CD4-positive, alpha-beta T cell treated with Interleukin-4 for 4 hours (primary cell): ENCODE results near the gene KIAA1958.

Experiments used
- DNase-seq: peaks from one replicate; pipeline ENCODE4 v3.0.0-alpha.2; 2020

Gene KIAA1958

DNA sequence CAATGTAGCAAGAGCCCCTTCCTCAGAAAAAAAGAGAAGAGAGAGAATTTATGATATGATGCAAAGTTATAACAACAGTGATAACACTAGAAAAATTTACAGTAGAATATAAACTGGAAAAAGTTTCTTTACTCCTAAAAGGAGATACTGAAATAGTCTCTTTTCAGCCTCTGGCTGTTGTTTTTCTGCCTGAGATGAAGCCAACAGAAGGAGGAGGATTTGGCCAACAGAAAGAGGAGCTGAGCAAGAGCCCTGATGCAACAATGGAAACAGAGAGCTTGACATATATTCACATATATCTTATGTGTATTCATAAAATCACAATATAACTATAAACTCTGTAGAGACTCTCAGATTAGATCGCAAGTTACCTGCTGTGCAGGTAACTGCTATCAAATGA is 122.2 kb downstream of the KIAA1958 start:
- DNase-seq: no peak

DNA sequence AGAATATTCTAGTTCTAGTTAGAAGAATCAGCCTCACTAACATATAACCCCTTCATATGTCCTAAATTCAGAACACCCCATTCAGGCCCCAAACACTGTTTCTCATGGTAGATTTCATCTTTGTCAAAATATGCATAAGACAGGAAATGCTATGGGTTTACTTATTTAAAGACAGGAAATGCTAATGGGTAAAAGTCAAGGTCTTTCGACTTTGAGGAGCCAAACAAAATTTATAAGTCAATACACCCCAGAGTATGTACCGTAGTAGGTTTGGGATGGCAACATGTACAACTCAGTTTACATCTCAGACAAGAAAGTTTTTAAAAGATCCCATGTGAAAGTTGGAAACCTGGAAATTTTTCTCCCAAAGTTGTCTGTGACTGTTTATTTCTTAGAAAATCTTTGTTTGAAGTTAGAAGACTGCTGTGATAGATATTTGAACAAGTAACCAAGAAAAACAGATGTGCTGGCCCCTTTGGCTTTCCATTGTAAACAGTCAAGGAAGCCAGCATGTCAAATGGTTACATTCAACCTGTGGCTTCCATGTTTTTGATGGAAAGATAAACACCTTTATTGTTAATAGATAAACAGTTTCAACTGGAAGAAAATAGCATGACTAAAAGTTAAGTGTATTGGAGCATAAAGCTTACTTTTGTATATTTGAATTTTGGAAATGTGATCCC is 129.1 kb downstream of the KIAA1958 start:
- no peak for DNase-seq

DNA sequence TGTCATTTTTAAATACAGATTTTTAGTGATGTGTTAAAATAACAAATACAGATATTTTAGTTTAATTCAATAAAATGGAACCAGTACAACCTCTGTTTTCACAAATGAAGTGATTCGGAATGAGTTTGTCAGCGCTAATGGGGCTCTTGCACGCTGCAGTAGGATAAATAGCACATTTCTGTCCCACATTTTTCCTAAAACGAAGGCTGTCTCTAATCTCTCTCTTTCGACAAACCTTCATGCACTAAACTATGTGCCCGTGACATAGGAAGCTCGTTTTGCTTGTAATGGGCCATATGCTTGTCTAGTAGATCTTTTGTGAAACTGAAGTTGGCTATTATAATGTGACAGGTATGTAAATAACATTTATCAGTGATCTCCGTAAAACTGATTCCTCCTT is 130.7 kb downstream of the KIAA1958 start:
- DNase-seq: no peak

DNA sequence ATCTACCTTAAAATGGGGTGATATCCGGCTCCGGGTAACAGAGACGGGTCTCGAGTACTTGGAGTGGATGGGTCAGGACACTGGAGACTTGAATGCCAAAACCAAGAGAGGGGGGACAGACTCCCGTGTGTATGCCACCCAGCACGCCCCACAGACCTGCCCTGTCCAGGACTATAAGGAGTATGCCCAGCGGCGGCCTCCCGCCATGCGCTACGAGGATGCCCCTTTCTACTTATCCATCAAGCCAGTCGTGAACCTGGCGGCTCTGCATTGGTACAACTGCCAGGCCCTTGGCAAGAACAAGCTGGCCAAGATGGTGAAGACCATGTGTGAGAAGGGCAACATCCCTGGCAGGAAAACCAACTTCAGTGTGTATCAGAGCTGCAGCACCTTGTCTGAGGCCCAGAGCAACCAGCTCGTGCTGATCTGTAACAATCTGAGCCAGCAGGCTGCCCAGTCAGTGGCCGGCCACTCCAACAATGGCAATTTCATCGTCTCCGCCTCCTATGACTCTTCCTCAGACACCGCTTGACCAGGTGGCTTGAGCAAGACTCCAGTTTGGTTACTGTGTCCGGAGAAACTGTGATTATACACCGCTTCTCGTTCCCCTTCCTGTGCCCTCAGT is 131.9 kb downstream of the KIAA1958 start:
- DNase-seq: no peak

DNA sequence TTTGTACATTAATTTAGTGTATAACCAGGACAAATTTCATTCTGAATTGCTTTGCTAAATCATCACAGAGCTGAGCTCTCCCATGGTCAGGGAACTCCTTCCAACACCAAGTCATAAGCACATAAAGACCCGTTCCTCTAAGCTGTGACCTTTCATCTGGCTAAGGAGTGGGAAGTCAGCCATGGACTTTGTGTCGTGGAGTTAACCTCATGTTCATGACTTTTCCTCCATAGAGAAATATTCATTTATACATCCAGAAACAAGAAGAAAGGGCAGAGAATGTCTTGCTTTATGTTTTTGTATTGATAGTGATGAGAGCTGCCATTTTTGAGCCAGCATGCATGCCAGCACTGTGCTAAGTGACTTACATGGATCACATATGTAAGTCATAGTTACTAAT is 133.8 kb downstream of the KIAA1958 start:
- DNase-seq: no peak

DNA sequence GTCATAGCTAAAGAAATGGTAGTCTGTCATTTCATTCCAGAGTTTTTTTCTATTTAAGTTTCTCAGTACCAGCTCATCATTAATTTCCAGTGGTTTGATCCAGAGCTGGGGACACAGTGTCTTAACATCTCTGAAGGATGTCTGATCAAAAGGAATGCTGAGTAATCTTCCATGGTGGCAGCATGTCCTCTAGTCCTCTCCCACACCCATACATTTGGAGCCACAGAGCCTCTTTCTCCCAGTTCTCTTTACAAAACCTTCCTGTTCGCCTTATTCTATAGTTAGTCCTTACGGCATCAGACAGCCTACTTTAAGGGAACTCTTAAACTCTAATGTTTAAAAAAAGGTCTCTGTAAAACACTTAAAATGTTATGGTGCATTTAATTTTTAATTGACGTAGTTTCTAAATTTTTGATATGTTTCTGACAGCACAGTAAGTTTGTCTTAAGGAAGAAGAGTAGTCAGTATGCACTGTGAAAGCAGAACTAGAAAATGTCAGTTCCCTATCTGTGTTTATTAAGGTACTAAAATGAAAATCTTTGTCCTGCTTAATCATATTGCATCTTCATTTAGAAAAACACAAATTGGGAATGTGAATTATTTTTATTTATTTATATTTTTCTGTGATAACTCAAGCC is 134.5 kb downstream of the KIAA1958 start:
- no peak for DNase-seq

DNA sequence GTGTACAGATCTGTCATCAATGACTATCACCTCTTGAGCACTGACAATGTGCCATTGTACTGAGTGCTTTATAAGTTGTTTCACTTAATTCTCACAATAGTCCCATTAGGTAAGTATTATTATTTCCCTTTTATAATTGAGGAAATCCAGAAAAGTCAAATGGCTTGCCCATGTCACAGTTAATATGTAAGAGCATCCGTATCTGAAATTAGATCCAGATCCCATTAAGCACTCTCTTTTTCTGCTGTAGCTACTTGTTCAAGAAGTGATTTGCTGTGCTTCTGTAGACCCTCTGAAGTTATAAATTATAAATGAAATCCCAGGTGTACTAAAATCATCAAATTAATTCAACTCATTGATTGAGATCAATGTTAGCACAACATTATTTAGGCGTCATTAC is 136.6 kb downstream of the KIAA1958 start:
- no peak for DNase-seq

DNA sequence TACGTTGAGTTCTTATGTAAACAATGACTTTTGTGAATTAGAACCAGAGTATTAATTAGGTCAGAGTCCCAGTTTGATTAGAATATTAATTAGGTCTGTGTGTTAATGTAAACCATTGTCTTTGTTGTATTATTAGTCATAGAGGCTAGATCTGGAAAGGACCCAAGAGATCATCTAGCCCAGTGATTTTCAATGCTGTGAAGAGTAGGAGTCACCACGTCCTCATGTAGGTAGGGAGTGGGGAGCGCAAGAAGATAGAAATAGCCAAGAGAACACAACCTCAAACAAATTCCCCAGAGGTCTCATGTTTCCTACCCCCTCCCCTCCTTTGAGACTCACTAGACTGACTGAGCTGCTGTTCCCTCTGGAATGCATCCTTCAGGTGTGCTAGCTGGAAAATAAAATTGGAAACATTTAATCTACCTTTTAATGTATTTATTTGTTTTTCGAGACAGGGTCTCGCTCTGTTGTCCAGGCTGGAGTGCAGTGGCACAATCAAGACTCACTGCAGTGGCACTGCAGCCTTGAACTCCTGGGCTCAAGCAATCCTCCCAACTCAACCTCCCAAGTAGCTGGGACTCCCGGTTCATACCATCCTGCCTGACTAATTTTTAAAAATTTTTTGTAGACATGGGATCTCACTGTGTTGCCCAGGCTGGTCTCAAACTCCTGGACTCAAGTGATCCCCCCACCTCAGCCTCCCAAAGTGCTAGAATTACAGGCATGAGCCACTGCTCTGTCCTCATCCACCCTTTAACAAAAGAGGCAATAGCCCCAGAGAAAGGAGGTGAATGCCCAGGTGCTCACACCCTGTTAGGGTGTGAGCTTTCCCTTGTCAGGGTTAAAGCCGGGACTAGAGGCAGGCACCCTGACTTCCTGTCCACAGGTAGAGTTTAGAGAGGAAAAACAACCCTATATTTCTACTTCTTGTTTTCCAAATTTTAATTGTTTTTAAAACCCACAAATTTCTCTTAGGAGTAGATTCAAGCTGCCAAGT is 138.4 kb downstream of the KIAA1958 start:
- no peak for DNase-seq

DNA sequence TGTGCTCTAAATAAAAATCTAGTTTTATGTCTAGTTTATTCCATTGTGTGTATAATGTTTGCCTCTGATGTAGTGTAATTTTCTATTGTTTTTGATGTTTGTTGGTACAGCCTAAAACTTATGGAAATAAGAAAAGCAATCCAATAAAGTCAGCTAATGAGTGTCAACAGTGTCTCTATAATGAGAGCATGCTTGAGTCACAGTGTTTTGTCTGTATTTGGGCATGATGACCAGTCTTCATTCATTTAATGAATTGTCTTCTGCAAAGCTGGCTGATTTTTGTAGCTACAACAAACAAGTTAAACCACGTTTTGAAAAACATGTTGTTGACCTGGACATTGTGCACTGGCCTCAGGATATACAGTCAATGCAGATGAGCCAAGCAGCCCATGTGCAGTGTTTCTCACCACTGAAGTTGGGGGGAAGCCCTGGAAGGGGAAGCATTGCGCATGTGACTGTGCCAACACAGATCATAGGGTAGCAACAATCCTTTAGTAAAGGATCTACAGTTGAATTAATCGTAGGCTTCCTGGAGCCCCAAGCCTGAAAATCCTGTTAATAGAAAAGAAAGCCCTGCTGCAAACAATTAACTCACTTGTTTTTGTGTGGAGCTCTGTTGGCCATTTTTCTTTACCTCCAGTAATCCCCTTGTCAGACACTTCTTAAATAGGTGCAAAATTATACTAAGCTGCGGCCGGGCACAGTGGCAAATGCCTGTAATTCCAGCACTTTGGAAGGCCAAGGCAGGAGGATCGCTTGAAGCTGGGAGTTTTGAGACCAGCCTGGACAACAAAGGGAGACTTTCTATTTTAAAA is 143.3 kb downstream of the KIAA1958 start:
- DNase-seq: no peak

DNA sequence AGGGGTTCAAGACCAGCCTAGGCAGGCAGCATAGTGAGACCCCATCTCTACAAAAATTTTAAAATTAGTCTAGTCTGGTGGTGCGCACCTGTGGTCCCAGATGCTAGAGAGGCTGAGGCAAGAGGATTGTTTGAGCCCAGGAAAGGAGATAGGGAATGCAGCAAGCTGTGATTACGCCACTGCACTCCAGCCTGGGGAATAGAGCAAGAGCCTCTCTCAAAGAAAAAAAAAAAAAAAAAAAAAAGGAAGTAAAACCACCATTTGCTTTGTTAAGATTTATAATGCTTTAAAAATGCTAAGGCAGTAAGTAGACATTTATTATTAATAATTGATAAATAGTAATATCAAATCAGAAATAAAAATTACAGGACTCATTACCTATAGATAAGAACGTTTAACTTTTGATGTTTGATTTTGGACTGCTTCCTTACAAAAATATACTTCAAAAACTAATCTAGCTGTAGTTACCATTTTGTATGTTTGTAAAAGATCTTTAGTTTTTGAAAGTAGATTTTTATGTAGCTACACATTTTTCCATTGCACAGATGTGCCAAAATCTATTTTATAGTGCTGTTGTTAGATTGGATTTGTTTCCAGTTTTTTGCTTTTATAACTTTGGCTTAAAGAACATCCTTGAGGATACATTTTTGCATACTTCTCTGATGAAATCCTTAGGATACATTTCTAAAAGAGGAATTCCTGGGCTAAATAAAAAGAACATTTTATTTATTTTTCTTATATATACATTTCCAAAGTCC is 144.9 kb downstream of the KIAA1958 start:
- DNase-seq: no peak

DNA sequence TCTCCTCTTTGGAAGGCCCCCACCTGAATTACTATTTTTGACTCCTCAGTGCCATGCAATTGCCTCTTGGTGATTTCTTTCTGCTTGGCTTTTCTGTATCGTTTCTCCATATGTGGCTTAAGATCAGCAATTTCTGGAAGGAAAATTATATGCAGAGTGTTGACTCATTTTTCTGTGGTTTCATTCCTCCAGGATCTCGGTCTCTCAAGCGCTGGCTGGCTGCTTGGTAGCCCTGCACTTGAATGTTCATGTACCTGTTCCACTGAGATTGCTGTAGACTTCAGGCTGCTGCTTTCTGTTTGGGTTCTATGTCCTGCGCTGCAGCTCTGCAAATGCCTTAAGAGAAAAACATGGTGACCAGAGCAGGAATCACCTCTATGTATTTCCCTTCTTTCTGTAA is 153.7 kb downstream of the KIAA1958 start:
- DNase-seq: no peak

DNA sequence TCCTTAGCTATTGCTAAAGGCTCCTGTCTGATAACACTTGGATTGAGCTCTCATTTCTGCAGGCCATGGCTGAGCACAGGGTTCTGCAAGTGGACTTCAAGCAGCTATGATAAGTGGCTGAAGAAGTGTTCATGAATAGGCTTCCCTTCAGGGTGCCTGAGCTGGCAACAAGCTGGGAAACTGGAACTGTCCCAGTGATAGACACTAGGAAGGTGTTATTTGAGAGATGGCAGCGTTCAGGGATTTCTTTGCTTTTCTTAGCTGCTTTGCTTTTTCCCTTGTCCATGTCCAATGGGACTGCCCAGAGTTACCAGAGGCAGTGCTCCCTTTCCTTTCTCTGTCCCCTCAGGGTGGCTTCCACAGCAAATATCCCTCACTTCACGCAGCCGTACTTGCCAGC is 155.5 kb downstream of the KIAA1958 start:
- DNase-seq: no peak

DNA sequence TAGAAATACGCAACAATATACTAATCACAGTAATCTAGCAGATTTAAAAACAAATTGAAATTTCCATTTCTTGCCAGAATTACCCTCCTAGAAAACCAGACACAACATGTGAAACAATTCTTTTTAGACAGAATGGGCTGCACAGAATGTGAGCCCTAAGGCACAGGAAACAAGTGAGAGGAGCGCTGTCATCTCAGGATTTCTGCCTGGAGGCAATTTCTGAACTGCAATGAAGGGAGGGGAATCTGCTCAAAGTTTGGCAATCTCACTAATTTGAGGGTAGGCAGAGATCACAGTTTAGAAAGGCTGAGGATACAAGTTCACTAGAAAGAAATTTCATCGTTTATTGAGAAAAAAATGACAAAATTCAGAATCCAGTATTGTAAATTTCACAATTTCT is 161.0 kb downstream of the KIAA1958 start:
- DNase-seq: no peak

DNA sequence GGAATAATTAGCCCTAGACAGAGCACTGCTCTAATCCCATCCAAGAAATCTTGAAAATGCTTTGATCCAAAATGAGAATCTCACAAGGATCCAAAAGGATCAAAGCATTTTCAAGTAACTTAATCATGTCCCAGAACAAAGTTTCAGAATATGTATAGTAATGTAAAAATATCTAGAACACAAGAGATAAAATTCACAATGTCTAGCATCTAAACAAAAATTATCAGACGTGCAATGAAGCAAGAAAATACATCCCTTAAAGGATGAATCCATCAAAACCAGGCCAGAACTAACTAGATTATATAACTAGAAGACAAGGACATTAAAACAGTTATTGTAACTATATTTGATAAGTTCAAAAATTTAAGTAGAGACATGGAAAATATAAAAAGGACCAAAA is 162.0 kb downstream of the KIAA1958 start:
- DNase-seq: no peak

DNA sequence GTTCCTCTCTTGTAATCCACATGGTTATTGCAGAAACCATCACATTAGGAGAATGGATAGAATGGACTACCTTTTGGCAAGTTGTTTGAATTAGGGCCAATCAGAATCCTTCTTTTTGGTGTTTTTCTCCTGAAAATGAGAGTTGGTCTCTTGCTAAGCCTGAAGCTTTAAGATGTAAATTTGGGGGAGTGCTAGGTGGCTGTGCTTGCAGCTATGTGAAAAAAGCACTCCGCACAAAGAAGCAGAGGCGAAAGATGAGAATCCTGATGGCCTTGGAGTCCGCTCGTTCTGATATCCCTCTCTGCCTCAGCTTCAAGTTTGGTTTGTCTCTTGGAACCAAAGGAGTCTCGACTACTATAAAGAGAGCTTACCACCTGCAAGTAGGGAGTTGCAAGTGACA is 167.7 kb downstream of the KIAA1958 start:
- DNase-seq: no peak

DNA sequence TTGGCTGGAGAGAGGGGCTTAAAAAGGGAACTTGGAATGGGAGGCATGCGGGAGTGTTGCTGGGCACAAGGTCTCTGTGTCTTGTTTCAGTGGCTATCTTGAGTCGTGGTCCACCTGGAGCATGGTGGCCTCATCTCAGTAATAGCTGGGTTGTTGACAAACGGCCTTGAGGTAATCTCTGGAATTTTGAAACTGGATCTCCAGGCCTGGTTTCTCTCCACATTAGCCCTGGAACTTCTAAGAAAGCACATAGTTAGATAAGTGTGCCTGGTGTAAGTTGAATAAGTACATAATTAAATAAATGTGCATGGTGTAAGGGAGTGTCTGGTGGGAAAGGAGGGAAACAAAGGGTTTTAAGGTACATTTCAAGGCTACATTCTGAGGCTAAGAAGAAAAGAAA is 169.0 kb downstream of the KIAA1958 start:
- no peak for DNase-seq

DNA sequence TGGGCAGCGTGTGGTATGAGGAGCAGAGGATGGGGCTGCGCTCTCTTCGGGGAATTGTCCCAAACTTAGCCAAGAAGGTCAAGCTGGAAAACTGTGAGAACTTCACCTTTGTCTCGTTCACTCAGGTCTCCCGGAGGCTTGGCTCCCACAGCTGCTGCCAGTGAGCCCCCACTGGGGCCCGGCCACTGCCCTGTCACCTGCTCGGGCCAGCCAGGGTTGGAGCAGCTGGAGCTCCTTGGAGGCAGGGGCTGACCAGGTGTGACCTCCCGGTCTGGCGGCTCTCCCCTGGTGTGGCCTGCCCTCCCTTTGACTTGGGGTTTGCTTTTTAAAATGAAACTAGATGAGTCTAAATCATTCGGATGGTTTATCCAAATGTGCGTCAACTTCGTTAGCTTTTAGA is 173.3 kb downstream of the KIAA1958 start:
- no peak for DNase-seq

DNA sequence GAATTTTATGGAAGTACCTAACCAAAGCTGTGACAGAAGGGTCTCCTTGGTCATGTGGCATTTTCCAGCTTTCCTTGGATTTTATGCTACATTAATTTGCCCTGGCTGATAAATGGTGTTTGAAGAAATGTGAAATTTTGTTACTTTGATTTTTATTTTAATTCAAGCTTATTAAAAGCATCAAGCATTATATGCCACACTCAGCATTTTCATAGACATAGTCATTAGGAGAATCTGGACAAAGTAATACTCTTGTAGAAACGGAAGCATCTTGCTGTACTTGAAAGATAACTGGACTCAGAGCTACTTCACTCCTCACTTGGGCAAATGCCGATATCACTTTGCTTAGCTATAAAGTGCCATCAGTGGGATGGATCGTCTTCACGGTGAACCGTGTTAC is 177.1 kb downstream of the KIAA1958 start:
- no peak for DNase-seq

DNA sequence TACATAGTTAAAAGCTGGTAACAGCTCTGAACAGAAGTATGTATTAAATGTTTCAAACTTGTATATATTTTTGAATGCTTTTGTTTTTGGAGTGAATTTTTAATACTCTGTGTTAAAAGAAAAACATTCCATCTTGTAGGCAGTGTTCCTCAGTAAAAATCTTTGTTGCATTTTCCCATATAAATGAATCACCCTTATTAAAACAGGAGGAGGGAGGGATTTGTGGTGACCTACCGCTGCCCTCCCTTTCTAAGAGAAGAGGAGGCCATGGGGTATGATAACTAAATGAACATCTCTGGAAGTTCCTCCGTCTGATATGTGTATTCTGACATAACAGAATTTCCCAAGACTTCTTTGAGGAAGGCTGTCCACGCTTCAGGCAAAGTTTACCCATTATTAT is 177.9 kb downstream of the KIAA1958 start:
- DNase-seq: no peak

DNA sequence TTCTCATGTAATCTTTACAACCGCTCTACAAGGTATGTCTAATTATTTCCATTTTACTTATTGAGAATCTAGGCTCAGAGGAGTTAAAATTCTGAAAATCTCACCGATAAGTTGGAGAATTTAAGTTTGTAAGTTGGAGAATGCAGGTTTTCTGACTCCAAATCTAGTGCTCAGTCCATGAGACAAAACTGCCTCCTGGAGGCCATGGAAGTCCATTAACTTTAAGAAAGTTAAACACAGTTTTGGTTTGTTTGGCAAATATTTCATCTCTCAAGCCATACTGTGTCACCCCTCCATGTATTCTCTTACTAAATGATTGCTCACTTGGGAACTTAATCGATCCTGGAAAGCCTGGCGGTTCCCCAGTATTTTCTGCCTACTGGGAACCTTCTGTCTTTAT is 178.7 kb downstream of the KIAA1958 start:
- DNase-seq: no peak

DNA sequence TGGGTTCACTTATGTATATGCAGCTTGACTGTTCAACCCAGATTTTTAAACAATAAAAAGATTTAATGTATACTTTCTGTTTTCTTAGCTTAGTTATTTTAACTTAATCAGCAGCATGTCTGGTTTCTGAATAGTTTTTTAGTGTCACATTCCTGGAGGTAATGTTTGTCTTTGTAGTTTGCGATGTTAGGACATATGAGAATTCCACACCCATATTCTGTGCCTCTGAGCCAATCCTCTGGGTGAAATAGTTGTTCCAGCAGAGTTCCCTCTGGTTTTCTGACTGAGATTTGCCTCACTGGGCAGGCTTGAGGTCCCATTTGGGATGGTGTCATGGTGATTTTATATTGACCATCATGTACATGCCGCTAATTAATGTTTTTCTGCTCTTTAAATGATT is 182.7 kb downstream of the KIAA1958 start:
- DNase-seq: no peak
